ENCODE measurements around the gene PLVAP. TPM values are rescaled to one million over a fixed set of nuclear protein-coding genes. Genes with fewer than 3 reads are reported as not detected.

Gene PLVAP
- total and polyA plus RNA-seq, 2 experiments from 2014 or later: not detected

GRCh38 chr19:17351815-17352435 lies 25.2 kb downstream of the PLVAP start:
- Histone ChIP-seq H3K36me3 (ENCODE audit: insufficient read depth) (no peaks in the 10 kb centered on the region), H3K27me3 (ENCODE audit: insufficient read depth) (no peaks in the 10 kb centered on the region), H3K27ac (ENCODE audit: low read depth) (no peak overlapping the region), H2AFZ (no peak overlapping the region), H3K4me2 (no peak overlapping the region), H3F3A (replicated peaks; ENCODE audit: low read depth) (no peaks in the 10 kb centered on the region), H3K79me2 (replicated peaks; ENCODE audit: insufficient read depth) (no peaks in the 10 kb centered on the region), H3K4me3 (no peak overlapping the region), H3K9me2 (ENCODE audit: insufficient read depth) (no peaks in the 10 kb centered on the region), H3K4me1 (ENCODE audit: insufficient read depth) (peaks cover 6% of the 10 kb centered on the region; the same call in 1 of the 2 replicates), H4K20me1 (replicated peaks; ENCODE audit: insufficient read depth) (no peaks in the 10 kb centered on the region)
- TF ChIP-seq JUNB (IDR thresholded peaks at IDR 0.05; ENCODE audit: unreplicated experiment) (no peak), CREB1 (CRISPR knock-in tag; IDR thresholded peaks at IDR 0.05; ENCODE audit: low read depth) (0 out of 2 replicates have a peak, but pooled peaks have one; percentile 61)
- H3K4me1 Mint-ChIP-seq: peaks cover 18% of the 10 kb centered on the region
- H3K27ac Mint-ChIP-seq: no peak overlapping the region
- no peaks in the 10 kb centered on the region for H3K9me3 Mint-ChIP-seq
- DNase-seq (ENCODE audit: low spot score) (no peak), ATAC-seq (no peak)
- no peaks in the 10 kb centered on the region for H3K36me3 Mint-ChIP-seq (ENCODE audit: low read depth)
- H3K27me3 Mint-ChIP-seq (ENCODE audit: insufficient read depth, low read depth, poor library complexity): peaks cover 22% of the 10 kb centered on the region
- H3K4me3 Mint-ChIP-seq: no peak overlapping the region

GRCh38 chr19:17348700-17349099 lies 28.4 kb downstream of the PLVAP start:
- Histone ChIP-seq H2AFZ (peak overlapping the region; percentile 82; the same call in 1 of the 2 replicates), H3K9me2 (ENCODE audit: insufficient read depth) (no peaks in the 10 kb centered on the region), H3K79me2 (replicated peaks; ENCODE audit: insufficient read depth) (no peaks in the 10 kb centered on the region), H3K27me3 (ENCODE audit: insufficient read depth) (no peaks in the 10 kb centered on the region), H3K4me1 (ENCODE audit: insufficient read depth) (peaks cover 6% of the 10 kb centered on the region; the same call in 1 of the 2 replicates), H3K4me2 (peak overlapping the region; percentile 58), H3F3A (replicated peaks; ENCODE audit: low read depth) (no peaks in the 10 kb centered on the region), H3K36me3 (ENCODE audit: insufficient read depth) (no peaks in the 10 kb centered on the region), H4K20me1 (replicated peaks; ENCODE audit: insufficient read depth) (no peaks in the 10 kb centered on the region), H3K4me3 (peak overlapping the region; percentile 40), H3K27ac (ENCODE audit: low read depth) (no peak overlapping the region)
- Mint-ChIP-seq H3K4me1 (peaks cover 18% of the 10 kb centered on the region), H3K27ac (no peak overlapping the region), H3K36me3 (ENCODE audit: low read depth) (peaks cover 3% of the 10 kb centered on the region; the same call in 1 of the 3 replicates), H3K27me3 (ENCODE audit: insufficient read depth, low read depth, poor library complexity) (peaks cover 27% of the 10 kb centered on the region), H3K4me3 (no peak overlapping the region; the same call in 2 of the 3 replicates), H3K9me3 (no peaks in the 10 kb centered on the region)
- peak; percentile 77 for DNase-seq (ENCODE audit: low spot score)
- ATAC-seq: peak; percentile 54
- TF ChIP-seq JUNB (IDR thresholded peaks at IDR 0.05; ENCODE audit: unreplicated experiment) (no peak), CTCF (conservative IDR thresholded peaks at IDR 0.05; ENCODE audit: low read depth in 2 of 2) (0 out of 4 replicates have a peak, but pooled peaks of 1 of the 2 experiments have one; percentile 1)

GRCh38 chr19:17347877-17348276 lies 29.3 kb downstream of the PLVAP start:
- Mint-ChIP-seq H3K4me1 (peaks cover 11% of the 10 kb centered on the region), H3K27me3 (ENCODE audit: insufficient read depth, low read depth, poor library complexity) (peaks cover 22% of the 10 kb centered on the region), H3K27ac (no peak overlapping the region), H3K9me3 (no peaks in the 10 kb centered on the region), H3K36me3 (ENCODE audit: low read depth) (peaks cover 6% of the 10 kb centered on the region; the same call in 2 of the 3 replicates), H3K4me3 (no peak overlapping the region; the same call in 2 of the 3 replicates)
- Histone ChIP-seq H4K20me1 (replicated peaks; ENCODE audit: insufficient read depth) (no peaks in the 10 kb centered on the region), H3K36me3 (ENCODE audit: insufficient read depth) (no peaks in the 10 kb centered on the region), H3K27me3 (ENCODE audit: insufficient read depth) (no peaks in the 10 kb centered on the region), H3K4me3 (no peak overlapping the region), H3K9me2 (ENCODE audit: insufficient read depth) (no peaks in the 10 kb centered on the region), H3K79me2 (replicated peaks; ENCODE audit: insufficient read depth) (no peaks in the 10 kb centered on the region), H2AFZ (no peak overlapping the region), H3K4me2 (no peak overlapping the region), H3K27ac (ENCODE audit: low read depth) (no peak overlapping the region), H3K4me1 (ENCODE audit: insufficient read depth) (peaks cover 6% of the 10 kb centered on the region; the same call in 1 of the 2 replicates), H3F3A (replicated peaks; ENCODE audit: low read depth) (no peaks in the 10 kb centered on the region)
- ATAC-seq: no peak
- DNase-seq (ENCODE audit: low spot score): no peak
- TF ChIP-seq NANOG (IDR thresholded peaks at IDR 0.05; ENCODE audit: borderline replicate concordance) (no peak), JUNB (IDR thresholded peaks at IDR 0.05; ENCODE audit: unreplicated experiment) (no peak), POLR2AphosphoS5 (IDR thresholded peaks at IDR 0.05; ENCODE audit: low read depth) (no peak), CTCF (conservative IDR thresholded peaks at IDR 0.05; ENCODE audit: low read depth in 2 of 2) (no peak), ETS1 (IDR thresholded peaks at IDR 0.05) (no peak), EZH2phosphoT487 (IDR thresholded peaks at IDR 0.05; ENCODE audit: unreplicated experiment) (no peak), ZNF331 (CRISPR knock-in tag; IDR thresholded peaks at IDR 0.05; ENCODE audit: low read depth) (no peak), CREB1 (CRISPR knock-in tag; IDR thresholded peaks at IDR 0.05; ENCODE audit: low read depth) (no peak), EZH2 (IDR thresholded peaks at IDR 0.05; ENCODE audit: low read depth, unreplicated experiment) (no peak), ZNF114 (CRISPR knock-in tag; IDR thresholded peaks at IDR 0.05) (no peak)
